ENCODE measurements around the gene LRRN3.

The LRRN3 gene

DNA sequence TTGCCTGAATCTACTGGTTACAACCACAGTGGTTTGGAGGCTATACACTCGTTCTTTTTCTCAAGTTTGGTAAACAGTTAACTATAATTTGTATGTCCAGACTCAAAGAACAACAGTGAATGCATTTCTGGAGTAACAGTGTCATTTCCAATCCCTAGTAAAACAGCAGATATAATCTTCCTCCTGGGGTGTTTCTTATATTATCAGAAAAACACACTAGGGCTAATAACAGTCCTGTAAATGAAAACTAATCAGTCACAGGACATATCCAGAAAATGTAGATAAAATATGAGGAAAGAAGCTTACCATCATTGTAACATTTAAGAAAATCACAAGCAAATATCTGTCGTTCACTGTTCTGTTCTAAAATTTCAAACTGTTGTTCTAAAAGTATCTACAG is 82.6 kb downstream of the LRRN3 start:
- no peak for DNase-seq

- no peak for DNase-seq
Measured at GRCh38 chr7:111173990-111174389, 83.1 kb downstream of the LRRN3 start.

DNA sequence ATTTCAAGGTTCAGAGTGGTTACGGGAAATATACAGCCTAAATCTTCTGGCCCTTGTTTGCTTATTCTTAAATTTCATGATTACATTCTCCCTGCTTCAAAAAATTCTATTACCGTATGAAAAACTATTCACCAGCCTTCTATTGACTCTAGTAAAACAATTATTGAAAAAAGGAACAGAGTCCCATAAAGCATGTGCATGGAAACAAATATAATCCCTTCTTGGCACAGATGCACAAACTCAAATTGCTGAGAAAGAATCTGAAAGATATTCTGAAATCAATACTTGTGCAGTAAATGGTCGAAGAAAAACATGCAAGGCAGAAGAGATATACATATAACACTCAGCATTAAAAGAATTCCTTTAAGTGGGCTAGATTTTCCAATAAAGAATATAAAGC is 83.6 kb downstream of the LRRN3 start:
- DNase-seq: no peak
